ENCODE measurements around the gene RETREG1.

DNA sequence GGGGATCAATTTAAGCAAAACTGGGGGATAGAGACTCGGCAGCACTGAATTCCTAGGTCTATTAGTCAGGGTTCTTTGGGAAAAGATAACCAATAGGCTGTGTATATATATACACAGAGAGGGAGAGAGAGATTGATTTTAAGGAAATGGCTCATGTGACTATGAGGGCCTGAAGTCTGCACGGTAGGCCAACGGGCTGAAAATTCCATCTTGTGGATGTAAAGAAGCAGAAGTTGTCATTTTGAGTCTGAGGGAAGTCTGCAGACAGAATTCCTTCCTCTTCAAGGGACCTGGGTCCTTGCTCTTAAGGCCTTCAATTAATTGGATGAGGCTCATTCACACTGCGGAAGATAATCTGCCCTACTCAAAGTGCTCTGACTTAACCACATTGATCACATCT lies 91.1 kb downstream of the RETREG1 start:
- TF ChIP-seq, protein P1, sequence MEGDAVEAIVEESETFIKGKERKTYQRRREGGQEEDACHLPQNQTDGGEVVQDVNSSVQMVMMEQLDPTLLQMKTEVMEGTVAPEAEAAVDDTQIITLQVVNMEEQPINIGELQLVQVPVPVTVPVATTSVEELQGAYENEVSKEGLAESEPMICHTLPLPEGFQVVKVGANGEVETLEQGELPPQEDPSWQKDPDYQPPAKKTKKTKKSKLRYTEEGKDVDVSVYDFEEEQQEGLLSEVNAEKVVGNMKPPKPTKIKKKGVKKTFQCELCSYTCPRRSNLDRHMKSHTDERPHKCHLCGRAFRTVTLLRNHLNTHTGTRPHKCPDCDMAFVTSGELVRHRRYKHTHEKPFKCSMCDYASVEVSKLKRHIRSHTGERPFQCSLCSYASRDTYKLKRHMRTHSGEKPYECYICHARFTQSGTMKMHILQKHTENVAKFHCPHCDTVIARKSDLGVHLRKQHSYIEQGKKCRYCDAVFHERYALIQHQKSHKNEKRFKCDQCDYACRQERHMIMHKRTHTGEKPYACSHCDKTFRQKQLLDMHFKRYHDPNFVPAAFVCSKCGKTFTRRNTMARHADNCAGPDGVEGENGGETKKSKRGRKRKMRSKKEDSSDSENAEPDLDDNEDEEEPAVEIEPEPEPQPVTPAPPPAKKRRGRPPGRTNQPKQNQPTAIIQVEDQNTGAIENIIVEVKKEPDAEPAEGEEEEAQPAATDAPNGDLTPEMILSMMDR (IDR thresholded peaks at IDR 0.05; ENCODE audit: extremely low read depth in 1 of 2, insufficient read depth in 1 of 2, low read depth in 1 of 2, low read length in 2 of 2), result no peak
- TF ChIP-seq POLR2AphosphoS5 (IDR thresholded peaks at IDR 0.05; ENCODE audit: insufficient read depth, low read depth, low read length), result no peak
- TF ChIP-seq POLR2A (IDR thresholded peaks at IDR 0.05; ENCODE audit: low read depth, low read length), result no peak
- no peak for TF ChIP-seq JUN (IDR thresholded peaks at IDR 0.05; ENCODE audit: borderline replicate concordance, insufficient read depth, insufficient read length, low read depth)
- TF ChIP-seq GATA2 (IDR thresholded peaks at IDR 0.05; ENCODE audit: insufficient read depth, insufficient read length, low read depth, low read length), result no peak
- no peak for TF ChIP-seq EZH2 (IDR thresholded peaks at IDR 0.05; ENCODE audit: borderline replicate concordance, low read depth, low read length, severe bottlenecking)
- TF ChIP-seq FOS (IDR thresholded peaks at IDR 0.05; ENCODE audit: borderline replicate concordance, insufficient read depth, low read length), result no peak
- TF ChIP-seq MYC (IDR thresholded peaks at IDR 0.05; ENCODE audit: low read depth, low read length), result no peak
- TF ChIP-seq, protein P2, sequence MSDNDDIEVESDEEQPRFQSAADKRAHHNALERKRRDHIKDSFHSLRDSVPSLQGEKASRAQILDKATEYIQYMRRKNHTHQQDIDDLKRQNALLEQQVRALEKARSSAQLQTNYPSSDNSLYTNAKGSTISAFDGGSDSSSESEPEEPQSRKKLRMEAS (IDR thresholded peaks at IDR 0.05; ENCODE audit: insufficient read depth, insufficient read length), result no peak
